HepG2 (cell line): ENCODE measurements around the gene MEIS3. TPM values are rescaled to one million over a fixed set of nuclear protein-coding genes. Genes with fewer than 3 reads are reported as not detected.

Experiments
- BHLHE40 ChIP-seq: IDR thresholded peaks from 2 replicates; pipeline ENCODE4 v1.6.1; 2011; ENCODE audit warnings: low read length, improper control_type of control experiment
- KDM3A ChIP-seq: IDR thresholded peaks from 2 replicates; pipeline ENCODE4 v1.6.1; 2018; ENCODE audit warnings: low read depth, missing compliant biosample characterization
- TEAD3 ChIP-seq: optimal IDR thresholded peaks from 2 replicates; pipeline ENCODE3; 2016; ENCODE audit warnings: borderline replicate concordance
- YEATS4 ChIP-seq: sonication (generic); formaldehyde crosslinking; IDR thresholded peaks from 2 replicates; pipeline ENCODE4 v1.4.0; 2020; ENCODE audit warnings: missing genetic modification reagents, borderline replicate concordance
- ZNF292 ChIP-seq: sonication (generic); formaldehyde crosslinking; IDR thresholded peaks from 2 replicates; pipeline ENCODE4 v1.8.1; 2022; ENCODE audit warnings: mild to moderate bottlenecking, low read depth, missing genetic modification reagents, borderline replicate concordance
- ZNF878 ChIP-seq: sonication (generic); formaldehyde crosslinking; IDR thresholded peaks from 2 replicates; pipeline ENCODE4 v1.8.1; 2023; ENCODE audit warnings: mild to moderate bottlenecking, missing genetic modification reagents, moderate library complexity
- polyA plus RNA-seq, 8 experiments: library from polyadenylated mRNA; depleted of rRNA in 3 of 8; stranded (reverse) in 7 of 8; unstranded in 1 of 8; fragments of >200 nt; fragmentation: Illumina TruSeq in 4 of 8; extraction: Trizol in 4 of 8; gene quantifications; 2 replicates each; pipeline versions ENCODE4 v1.2.1 to v1.2.3, GENCODE V29; 2011 to 2016; ENCODE audit warnings: low read depth in 4 of 8, missing spikeins in 1 of 8, mixed read lengths in 1 of 8; ENCODE audit not compliant: insufficient read depth in 1 of 8
- total RNA-seq, 5 experiments: library from RNA; depleted of rRNA; stranded (reverse); fragments of >200 nt; fragmentation: Illumina TruSeq; extraction: Trizol; gene quantifications; 2 replicates each; pipeline ENCODE4 v1.2.3, GENCODE V29; 2016; ENCODE audit warnings: low read depth in 1 of 5
- TF ChIP-seq, protein P1 (sequence below): IDR thresholded peaks from 2 replicates; pipeline ENCODE4 v1.6.1; 2016; ENCODE audit warnings: low read depth, control low read depth
- TF ChIP-seq, protein P2 (sequence below): sonication (generic); formaldehyde crosslinking; IDR thresholded peaks from 2 replicates; pipeline ENCODE4 v1.8.0; 2022; ENCODE audit warnings: missing genetic modification reagents, mild to moderate bottlenecking, moderate library complexity, borderline replicate concordance
- TF ChIP-seq, protein P3 (sequence below), 2 experiments: fragments of 450-650 bp in 1 of 2; sonication (generic) in 1 of 2; formaldehyde crosslinking; IDR thresholded peaks; 2 replicates each; pipeline versions ENCODE4 v1.5.0 to v1.8.0; 2020 to 2022; ENCODE audit warnings: mild to moderate bottlenecking in 1 of 2, missing genetic modification reagents in 1 of 2
- TF ChIP-seq, protein P4 (sequence below): sonication (generic); formaldehyde crosslinking; IDR thresholded peaks from 2 replicates; pipeline ENCODE4 v1.9.0; 2022; ENCODE audit warnings: missing genetic modification reagents, mild to moderate bottlenecking, borderline replicate concordance
- TF ChIP-seq, protein P5 (sequence below): sonication (generic); formaldehyde crosslinking; conservative IDR thresholded peaks from 2 replicates; pipeline ENCODE4 v1.8.0; 2022; ENCODE audit warnings: mild to moderate bottlenecking, moderate library complexity, missing genetic modification reagents
- TF ChIP-seq, protein P6 (sequence below): IDR thresholded peaks from 2 replicates; pipeline ENCODE4 v1.6.1; 2016; ENCODE audit warnings: missing genetic modification reagents, missing compliant biosample characterization

Gene MEIS3
- total and polyA plus RNA-seq, 2 of the 13 experiments (the other 11 are each of a cell fraction or from before 2014, with no cell fraction given) = 0.09 to 0.70 TPM

DNA sequence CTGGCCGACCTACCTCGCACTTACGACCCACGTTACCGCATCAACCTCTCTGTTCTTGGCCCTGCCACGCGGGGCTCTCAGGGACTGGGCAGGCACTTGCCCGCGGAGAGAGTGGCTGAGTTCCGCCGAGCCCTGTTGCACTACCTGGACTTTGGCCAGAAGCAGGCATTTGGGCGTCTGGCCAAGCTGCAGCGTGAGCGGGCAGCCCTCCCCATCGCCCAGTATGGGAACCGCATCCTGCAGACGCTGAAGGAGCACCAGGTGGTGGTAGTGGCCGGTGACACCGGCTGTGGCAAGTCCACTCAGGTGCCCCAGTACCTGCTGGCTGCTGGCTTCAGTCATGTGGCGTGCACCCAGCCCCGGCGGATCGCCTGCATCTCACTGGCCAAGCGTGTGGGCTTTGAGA is 66.0 kb downstream of the MEIS3 start (continued):
- TF ChIP-seq, protein P1, sequence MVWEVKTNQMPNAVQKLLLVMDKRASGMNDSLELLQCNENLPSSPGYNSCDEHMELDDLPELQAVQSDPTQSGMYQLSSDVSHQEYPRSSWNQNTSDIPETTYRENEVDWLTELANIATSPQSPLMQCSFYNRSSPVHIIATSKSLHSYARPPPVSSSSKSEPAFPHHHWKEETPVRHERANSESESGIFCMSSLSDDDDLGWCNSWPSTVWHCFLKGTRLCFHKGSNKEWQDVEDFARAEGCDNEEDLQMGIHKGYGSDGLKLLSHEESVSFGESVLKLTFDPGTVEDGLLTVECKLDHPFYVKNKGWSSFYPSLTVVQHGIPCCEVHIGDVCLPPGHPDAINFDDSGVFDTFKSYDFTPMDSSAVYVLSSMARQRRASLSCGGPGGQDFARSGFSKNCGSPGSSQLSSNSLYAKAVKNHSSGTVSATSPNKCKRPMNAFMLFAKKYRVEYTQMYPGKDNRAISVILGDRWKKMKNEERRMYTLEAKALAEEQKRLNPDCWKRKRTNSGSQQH (CRISPR knock-in tag) = no peak
- TF ChIP-seq, protein P2, sequence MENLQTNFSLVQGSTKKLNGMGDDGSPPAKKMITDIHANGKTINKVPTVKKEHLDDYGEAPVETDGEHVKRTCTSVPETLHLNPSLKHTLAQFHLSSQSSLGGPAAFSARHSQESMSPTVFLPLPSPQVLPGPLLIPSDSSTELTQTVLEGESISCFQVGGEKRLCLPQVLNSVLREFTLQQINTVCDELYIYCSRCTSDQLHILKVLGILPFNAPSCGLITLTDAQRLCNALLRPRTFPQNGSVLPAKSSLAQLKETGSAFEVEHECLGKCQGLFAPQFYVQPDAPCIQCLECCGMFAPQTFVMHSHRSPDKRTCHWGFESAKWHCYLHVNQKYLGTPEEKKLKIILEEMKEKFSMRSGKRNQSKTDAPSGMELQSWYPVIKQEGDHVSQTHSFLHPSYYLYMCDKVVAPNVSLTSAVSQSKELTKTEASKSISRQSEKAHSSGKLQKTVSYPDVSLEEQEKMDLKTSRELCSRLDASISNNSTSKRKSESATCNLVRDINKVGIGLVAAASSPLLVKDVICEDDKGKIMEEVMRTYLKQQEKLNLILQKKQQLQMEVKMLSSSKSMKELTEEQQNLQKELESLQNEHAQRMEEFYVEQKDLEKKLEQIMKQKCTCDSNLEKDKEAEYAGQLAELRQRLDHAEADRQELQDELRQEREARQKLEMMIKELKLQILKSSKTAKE = peak; percentile 43; the same call in 1 of the 2 replicates
- TF ChIP-seq, protein P3, sequence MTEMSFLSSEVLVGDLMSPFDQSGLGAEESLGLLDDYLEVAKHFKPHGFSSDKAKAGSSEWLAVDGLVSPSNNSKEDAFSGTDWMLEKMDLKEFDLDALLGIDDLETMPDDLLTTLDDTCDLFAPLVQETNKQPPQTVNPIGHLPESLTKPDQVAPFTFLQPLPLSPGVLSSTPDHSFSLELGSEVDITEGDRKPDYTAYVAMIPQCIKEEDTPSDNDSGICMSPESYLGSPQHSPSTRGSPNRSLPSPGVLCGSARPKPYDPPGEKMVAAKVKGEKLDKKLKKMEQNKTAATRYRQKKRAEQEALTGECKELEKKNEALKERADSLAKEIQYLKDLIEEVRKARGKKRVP (CRISPR knock-in tag; IDR thresholded peaks at IDR 0.05) = peak in 1 of 2 experiments; percentile 81; a peak in 2 of 4 replicates
- TF ChIP-seq, protein P4, sequence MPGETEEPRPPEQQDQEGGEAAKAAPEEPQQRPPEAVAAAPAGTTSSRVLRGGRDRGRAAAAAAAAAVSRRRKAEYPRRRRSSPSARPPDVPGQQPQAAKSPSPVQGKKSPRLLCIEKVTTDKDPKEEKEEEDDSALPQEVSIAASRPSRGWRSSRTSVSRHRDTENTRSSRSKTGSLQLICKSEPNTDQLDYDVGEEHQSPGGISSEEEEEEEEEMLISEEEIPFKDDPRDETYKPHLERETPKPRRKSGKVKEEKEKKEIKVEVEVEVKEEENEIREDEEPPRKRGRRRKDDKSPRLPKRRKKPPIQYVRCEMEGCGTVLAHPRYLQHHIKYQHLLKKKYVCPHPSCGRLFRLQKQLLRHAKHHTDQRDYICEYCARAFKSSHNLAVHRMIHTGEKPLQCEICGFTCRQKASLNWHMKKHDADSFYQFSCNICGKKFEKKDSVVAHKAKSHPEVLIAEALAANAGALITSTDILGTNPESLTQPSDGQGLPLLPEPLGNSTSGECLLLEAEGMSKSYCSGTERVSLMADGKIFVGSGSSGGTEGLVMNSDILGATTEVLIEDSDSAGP (CRISPR knock-in tag) = peak; percentile 75
- TF ChIP-seq, protein P5, sequence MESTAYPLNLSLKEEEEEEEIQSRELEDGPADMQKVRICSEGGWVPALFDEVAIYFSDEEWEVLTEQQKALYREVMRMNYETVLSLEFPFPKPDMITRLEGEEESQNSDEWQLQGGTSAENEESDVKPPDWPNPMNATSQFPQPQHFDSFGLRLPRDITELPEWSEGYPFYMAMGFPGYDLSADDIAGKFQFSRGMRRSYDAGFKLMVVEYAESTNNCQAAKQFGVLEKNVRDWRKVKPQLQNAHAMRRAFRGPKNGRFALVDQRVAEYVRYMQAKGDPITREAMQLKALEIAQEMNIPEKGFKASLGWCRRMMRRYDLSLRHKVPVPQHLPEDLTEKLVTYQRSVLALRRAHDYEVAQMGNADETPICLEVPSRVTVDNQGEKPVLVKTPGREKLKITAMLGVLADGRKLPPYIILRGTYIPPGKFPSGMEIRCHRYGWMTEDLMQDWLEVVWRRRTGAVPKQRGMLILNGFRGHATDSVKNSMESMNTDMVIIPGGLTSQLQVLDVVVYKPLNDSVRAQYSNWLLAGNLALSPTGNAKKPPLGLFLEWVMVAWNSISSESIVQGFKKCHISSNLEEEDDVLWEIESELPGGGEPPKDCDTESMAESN (CRISPR knock-in tag) = peak; percentile 53; the same call in 1 of the 2 replicates
- 0 out of 2 replicates have a peak, but pooled peaks have one; percentile 62 for TF ChIP-seq KDM3A (CRISPR knock-in tag)
- peak; percentile 75 for TF ChIP-seq BHLHE40
- TF ChIP-seq ZNF292 (CRISPR knock-in tag) = peak; percentile 84
- TF ChIP-seq ZNF878 (CRISPR knock-in tag) = no peak
- TF ChIP-seq, protein P6, sequence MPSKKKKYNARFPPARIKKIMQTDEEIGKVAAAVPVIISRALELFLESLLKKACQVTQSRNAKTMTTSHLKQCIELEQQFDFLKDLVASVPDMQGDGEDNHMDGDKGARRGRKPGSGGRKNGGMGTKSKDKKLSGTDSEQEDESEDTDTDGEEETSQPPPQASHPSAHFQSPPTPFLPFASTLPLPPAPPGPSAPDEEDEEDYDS = peak; percentile 36
- peak; percentile 76 for TF ChIP-seq TEAD3 (CRISPR knock-in tag)
- peak; percentile 52; the same call in 1 of the 2 replicates for TF ChIP-seq YEATS4 (CRISPR knock-in tag)
